Measurements from ENCODE around the gene STARD9.

STARD9 gene

GRCh38 chr15:42704492-42704926, 129.1 kb downstream of the STARD9 start:
- DNase-seq: peak; percentile 58

DNA sequence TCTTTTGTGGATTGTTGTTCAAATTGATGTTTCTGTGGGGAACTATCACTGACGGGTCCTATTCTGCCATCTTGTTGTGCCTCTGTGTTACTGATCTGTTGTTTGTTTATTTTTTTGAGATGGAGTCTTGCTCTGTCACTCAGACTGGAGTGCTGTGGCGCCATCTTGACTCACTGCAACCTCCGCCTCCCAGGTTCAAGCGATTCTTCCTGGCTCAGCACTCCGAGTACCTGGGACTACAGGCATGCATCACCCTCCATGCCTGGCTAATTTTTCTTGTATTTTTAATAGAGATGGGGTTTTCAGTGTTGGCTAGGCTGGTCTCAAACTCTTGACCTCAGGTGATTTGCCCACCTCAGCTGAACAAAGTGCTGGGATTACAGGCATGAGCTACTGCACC, 129.9 kb downstream of the STARD9 start:
- DNase-seq: no peak

DNA sequence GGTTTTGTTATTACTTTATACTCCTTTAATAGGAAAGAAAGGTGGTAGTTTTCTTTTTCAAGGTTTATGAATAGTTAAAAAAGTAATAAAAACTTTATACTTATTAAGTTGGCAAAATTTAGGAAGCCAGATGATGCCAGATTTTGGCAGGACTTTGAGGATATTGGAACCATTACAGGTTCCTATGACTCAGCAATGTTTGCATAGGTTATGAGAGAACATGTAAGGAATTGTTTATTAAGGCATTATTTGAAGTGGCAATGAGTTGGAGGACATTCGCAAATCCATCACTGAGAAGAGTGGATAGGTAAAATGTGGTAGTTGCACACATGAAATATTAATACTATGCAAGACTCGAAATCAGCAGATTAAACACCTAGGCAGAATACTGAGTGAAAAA, 131.7 kb downstream of the STARD9 start:
- no peak for DNase-seq

GRCh38 chr15:42707873-42708544, 132.6 kb downstream of the STARD9 start:
- DNase-seq: no peak

GRCh38 chr15:42710662-42711061, 135.3 kb downstream of the STARD9 start:
- no peak for DNase-seq

- no peak for DNase-seq
Observed at GRCh38 chr15:42711746-42712145, 136.3 kb downstream of the STARD9 start.

DNA sequence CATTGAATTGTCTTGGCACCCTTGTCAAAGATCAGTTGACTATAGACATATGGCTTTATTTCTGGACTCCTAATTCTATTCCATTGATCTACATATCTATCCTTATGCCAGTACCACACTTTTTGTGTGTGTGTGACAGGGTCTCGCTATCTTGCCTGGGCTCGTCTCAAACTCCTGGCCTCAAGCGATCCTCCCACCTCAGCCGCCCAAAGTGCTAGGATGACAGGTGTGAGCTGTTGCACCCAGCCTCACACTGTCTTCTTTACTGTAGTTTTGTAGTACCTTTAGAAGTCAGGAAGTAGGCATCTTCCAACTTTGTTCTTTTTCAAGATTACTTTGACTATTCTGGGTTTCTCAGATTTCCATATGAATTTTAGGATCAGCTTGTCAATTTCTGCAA, 137.2 kb downstream of the STARD9 start:
- DNase-seq: no peak

GRCh38 chr15:42716125-42716524, 140.7 kb downstream of the STARD9 start:
- DNase-seq: no peak

DNA sequence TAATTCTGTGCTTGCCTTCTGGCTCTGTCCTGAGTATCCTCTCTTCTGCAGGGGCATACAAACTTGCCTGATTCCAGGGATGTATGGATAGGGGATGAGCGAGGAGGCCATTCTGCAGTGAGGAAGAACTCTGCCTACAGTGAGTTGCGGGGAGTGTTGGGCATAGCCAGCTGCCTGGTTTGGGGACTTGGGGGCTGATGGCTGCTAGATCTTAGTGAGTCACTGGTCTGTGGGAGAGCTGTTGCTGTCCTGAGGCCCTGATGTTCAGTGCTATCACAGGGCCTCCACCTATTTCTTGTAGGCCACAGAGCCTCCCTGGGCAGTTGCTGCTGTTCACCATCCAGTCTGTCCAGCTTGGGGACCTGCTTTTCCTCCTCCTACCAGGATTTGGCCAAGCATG, 141.2 kb downstream of the STARD9 start:
- DNase-seq: no peak

GRCh38 chr15:42719043-42719442, 143.6 kb downstream of the STARD9 start:
- DNase-seq: no peak

DNA sequence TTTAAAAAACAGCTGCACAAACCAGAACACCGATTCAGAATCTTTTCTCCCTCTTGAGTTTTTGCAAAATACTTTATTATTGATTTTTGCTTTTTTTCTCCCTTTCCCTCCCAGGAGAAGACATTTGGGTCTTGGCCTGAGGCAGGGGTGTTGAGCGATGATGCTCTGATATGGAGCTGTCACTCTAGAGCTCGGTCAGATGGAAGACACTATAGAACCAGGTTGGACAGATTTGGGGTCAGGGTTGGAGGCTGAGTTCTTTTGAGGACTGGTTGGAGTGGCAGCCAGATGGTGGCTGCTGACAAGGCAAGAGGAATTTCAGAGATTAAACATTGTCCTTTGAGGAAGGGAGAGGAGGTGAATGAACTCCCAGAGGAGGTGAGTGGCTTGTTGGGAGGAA, 144.7 kb downstream of the STARD9 start:
- no peak for DNase-seq

DNA sequence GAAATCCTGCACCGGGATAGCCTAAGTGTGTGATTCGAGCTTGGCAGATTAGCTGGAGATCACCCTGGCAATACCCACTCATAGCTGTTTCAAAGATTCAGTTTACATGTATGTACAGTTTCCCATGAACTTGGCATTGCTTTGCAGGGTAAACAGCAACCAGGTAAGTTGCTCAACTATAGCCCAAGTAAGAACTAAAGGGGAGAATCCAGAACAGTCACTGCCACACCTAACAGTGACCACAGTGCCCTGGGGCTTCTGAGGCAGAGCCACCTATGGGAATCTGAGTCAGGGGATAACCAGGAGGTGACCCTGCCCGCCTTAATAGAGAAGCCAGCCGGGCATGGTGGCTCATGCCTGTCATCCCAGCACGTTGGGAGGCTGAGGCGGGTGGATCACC, 145.6 kb downstream of the STARD9 start:
- DNase-seq: no peak

DNA sequence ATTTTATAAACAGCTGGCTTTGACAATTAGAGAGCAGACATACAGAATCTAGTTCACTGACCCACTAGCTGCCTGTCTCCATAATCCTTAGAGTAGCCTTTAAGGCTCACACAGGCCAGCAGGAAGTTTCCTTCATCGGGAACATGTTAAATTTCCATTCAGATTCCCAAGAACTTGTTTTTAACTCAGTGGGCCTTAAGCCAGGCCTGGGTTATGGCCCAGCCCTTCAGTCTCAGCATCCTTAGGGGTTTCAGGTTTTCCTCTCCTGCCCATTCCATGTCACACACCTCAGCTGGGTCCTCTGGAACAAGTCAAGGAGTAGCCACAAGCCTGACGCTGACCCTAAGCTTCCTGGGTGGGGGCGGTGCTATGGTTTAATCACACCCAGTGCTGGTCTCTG, 146.5 kb downstream of the STARD9 start:
- no peak for DNase-seq

- no peak for DNase-seq
Observed at GRCh38 chr15:42723068-42723467, 147.7 kb downstream of the STARD9 start.

- DNase-seq: no peak
Observed at GRCh38 chr15:42724276-42724675, 148.9 kb downstream of the STARD9 start.

GRCh38 chr15:42725331-42725903, 150.0 kb downstream of the STARD9 start:
- DNase-seq: no peak

DNA sequence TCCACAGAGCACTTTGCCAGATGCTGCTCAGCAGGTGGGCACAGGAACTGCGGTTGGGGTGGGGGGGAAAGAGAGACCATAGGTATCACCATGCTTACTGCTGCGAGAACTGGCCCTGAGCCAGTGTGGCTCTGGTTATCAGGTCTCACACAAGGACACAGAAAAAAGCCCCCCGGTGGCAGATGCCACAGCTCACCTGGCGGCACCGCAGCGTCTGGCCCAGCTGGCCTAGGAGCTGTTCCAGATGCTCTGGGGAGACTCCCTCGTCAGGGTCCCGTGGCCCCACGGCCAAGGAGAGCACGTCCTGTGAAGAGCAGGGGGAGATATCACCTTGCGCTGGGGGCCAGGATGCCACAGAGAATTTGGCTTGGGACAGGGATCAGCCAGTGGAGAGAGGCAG, 150.7 kb downstream of the STARD9 start:
- DNase-seq: no peak

DNA sequence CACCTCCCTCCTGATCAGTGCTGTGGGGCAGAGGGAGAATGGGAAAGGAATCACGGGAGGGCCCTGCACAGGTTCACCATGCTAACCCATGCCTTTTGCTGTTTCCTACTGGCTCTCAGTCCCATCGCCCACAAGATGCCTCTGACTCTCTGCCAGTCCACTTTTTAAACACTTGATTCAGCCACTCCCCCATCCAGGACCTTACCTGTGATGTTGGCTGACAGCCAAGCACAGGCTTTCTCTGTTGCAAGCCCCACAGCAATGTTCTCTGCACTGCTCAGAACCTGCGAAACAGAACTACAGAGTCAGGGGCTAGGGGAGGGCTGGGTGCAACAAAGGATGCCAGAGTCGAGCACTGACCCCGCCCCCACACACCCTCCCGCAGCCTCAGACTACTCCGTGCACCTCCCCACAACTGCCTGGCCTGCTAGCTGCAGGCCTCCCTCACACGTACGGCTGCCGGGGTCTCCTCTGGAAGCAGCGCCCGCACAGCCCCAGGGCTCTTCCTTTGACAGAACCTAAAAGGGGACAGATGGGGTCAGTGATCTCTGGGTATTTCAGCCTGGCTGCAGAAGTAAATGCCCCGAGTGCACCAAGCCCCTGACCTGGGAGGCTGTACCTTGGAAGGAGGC, 152.5 kb downstream of the STARD9 start:
- no peak for DNase-seq

GRCh38 chr15:42728560-42728959, 153.2 kb downstream of the STARD9 start:
- no peak for DNase-seq

GRCh38 chr15:42728972-42729371, 153.6 kb downstream of the STARD9 start:
- no peak for DNase-seq

GRCh38 chr15:42729409-42729808, 154.0 kb downstream of the STARD9 start:
- DNase-seq: no peak

GRCh38 chr15:42730135-42730534, 154.7 kb downstream of the STARD9 start:
- DNase-seq: no peak

DNA sequence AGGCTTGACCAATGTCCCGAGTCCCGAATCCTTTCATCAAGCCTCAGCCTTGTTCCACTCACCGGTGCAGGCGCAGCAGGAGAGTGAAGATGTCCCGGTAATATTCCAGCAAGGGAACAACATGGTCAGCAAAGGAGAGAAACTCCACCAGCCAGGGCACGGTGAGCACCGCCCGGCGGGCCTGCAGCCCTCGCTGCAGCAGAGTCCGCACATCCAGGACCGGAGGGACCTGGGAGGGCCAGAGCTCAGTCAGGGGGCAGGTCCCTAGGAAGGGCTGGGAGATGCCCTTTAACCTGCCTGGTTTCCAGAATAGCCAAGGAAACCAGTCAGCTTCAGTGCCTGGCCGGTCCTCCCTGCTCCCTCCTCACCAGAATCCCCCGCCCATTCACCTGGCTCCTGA, 155.1 kb downstream of the STARD9 start:
- no peak for DNase-seq

GRCh38 chr15:42731461-42731860, 156.1 kb downstream of the STARD9 start:
- DNase-seq: no peak
